Activated CD8-positive, alpha-beta T cell treated with anti-CD3 and anti-CD28 coated beads, Interleukin-2, amount 10 ng/mL, durations not matched to agents 7 days and 5 days (primary cell): ENCODE data around the gene GPC6. TPM values are rescaled to one million over a fixed set of nuclear protein-coding genes. Genes with fewer than 3 reads are reported as not detected.

Experiments
- ATAC-seq: fragments of 150-1000 bp; cut with Tn5 transposase; one replicate; pipeline ENCODE4 v1.10.0; 2021; ENCODE audit warnings: moderate library complexity
- CTCF ChIA-PET: fragments of 350-600 bp; sonication (Branson Sonifier 250); formaldehyde crosslinking; loops from one replicate; lab custom pipeline; 2021; ENCODE audit warnings: antibody characterized with exemption; lab: Charles Lee
- POLR2A ChIA-PET: fragments of 350-600 bp; sonication (Branson Sonifier 250); formaldehyde crosslinking; loops from one replicate; lab custom pipeline; 2021; ENCODE audit warnings: antibody characterized with exemption; lab: Charles Lee
- DNase-seq: peaks from one replicate; pipeline ENCODE4 v3.0.0-alpha.2; 2020
- H3K27ac Mint-ChIP-seq: one replicate; pipeline ENCODE4 v1.8.0; 2021; ENCODE audit warnings: mild to moderate bottlenecking, mixed read lengths
- H3K27me3 Mint-ChIP-seq: one replicate; pipeline ENCODE4 v1.8.0; 2021; ENCODE audit warnings: low read depth, mixed read lengths
- H3K36me3 Mint-ChIP-seq: one replicate; pipeline ENCODE4 v1.8.0; 2021; ENCODE audit warnings: low read depth, mixed read lengths
- H3K4me1 Mint-ChIP-seq: one replicate; pipeline ENCODE4 v1.8.0; 2021; ENCODE audit warnings: low read depth, mixed read lengths
- H3K4me3 Mint-ChIP-seq: one replicate; pipeline ENCODE4 v1.8.0; 2021; ENCODE audit warnings: mild to moderate bottlenecking, mixed read lengths
- H3K9me3 Mint-ChIP-seq: one replicate; pipeline ENCODE4 v1.8.0; 2022; ENCODE audit warnings: mixed read lengths; ENCODE audit not compliant: insufficient read depth
- total RNA-seq, 2 experiments: library from RNA; stranded (reverse); gene quantifications; one replicate each; pipeline ENCODE4 v1.2.3, GENCODE V29; 2021

The GPC6 gene
- total RNA-seq, 2 experiments from 2014 or later, result not detected

GRCh38 chr13:93878675-93879074 lies 652.1 kb downstream of the GPC6 start:
- Mint-ChIP-seq H3K27ac (no peak overlapping the region), H3K36me3 (no peaks in the 10 kb centered on the region), H3K4me3 (no peak overlapping the region), H3K27me3 (no peaks in the 10 kb centered on the region), H3K9me3 (no peaks in the 10 kb centered on the region), H3K4me1 (no peaks in the 10 kb centered on the region)
- DNase-seq, result no peak
- CTCF ChIA-PET, result no interaction called here
- ATAC-seq, result no peak
- POLR2A ChIA-PET, result no interaction called here

DNA sequence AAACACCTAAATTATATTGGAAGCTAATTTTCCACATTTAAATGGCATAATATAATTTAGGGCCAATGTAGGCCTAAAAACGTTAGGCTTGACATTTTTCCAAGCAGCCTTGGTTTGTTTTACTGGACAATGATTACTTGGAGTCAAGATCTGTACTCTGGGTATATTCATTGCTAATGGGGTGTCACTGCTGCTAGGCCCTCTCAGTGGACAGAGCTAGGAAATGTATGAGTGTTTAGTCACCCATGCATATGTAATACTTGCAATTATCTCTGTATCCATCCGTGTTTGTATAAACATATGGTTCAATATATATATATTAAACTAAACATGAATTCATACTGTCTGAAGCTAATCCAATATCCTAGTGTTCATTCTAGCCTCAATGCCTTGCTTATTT lies 654.8 kb downstream of the GPC6 start:
- Mint-ChIP-seq H3K4me1 (no peaks in the 10 kb centered on the region), H3K36me3 (no peaks in the 10 kb centered on the region), H3K27me3 (no peaks in the 10 kb centered on the region), H3K4me3 (no peak overlapping the region), H3K9me3 (no peaks in the 10 kb centered on the region), H3K27ac (no peak overlapping the region)
- ChIA-PET CTCF (no interaction called here), POLR2A (no interaction called here)
- DNase-seq, result no peak
- no peak for ATAC-seq

- H3K4me1 Mint-ChIP-seq, result no peaks in the 10 kb centered on the region
- no peaks in the 10 kb centered on the region for H3K9me3 Mint-ChIP-seq
- no peak for ATAC-seq
- no peak overlapping the region for H3K27ac Mint-ChIP-seq
- H3K27me3 Mint-ChIP-seq, result no peaks in the 10 kb centered on the region
- H3K36me3 Mint-ChIP-seq, result no peaks in the 10 kb centered on the region
- H3K4me3 Mint-ChIP-seq, result no peak overlapping the region
- no peak for DNase-seq
- ChIA-PET CTCF (no interaction called here), POLR2A (no interaction called here)
These were observed 655.6 kb downstream of the GPC6 start for GRCh38 chr13:93882086-93882651.

DNA sequence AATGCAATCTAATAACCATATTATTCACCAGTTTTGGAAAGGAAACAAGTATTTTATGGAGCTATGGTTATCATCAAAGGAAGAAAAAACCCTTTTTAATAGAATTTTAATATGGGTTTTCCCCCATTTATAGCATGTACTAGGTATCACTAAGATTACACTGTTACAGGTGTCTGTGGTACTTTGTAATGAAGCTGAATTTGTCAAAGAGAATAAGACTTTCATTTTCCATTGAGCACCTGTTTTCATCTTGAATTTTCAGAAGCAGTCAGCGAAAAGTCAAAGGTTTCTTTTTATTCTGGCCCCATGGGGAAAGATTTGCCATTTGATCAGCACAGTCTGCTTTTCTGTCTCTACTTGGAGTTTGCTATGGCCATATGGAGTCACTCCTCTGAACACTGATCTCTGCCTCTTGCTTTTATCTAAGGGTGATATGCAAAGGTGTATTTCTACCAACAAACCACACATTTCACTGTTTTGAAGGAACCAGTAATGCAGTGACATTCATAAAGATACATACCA lies 662.9 kb downstream of the GPC6 start:
- H3K36me3 Mint-ChIP-seq, result no peaks in the 10 kb centered on the region
- H3K9me3 Mint-ChIP-seq, result no peaks in the 10 kb centered on the region
- ChIA-PET CTCF (no interaction called here), POLR2A (no interaction called here)
- H3K27ac Mint-ChIP-seq, result no peak overlapping the region
- DNase-seq (no peak), ATAC-seq (no peak)
- H3K4me1 Mint-ChIP-seq, result no peaks in the 10 kb centered on the region
- no peak overlapping the region for H3K4me3 Mint-ChIP-seq
- no peaks in the 10 kb centered on the region for H3K27me3 Mint-ChIP-seq

DNA sequence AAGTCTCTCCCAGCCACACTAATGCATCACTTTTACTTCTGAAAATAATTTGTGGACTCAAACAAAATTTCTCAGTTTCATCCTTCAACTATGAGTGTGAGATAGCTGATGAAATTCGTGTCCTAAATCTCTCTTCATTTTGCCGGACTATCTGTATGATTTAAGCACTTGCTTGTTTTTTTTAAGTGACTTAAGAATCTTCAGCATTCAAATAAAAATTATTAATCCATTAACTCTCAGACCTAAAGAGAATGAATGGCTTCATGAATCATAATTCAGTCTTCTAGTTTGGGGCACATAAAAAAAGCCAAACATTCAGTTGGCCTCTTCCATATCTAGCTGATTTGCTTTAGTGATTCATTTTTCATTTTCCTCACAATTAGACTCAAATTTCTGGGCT lies 673.4 kb downstream of the GPC6 start:
- POLR2A ChIA-PET, result no interaction called here
- no peaks in the 10 kb centered on the region for H3K36me3 Mint-ChIP-seq
- no peak overlapping the region for H3K27ac Mint-ChIP-seq
- H3K4me1 Mint-ChIP-seq, result no peaks in the 10 kb centered on the region
- no peaks in the 10 kb centered on the region for H3K9me3 Mint-ChIP-seq
- no peak overlapping the region for H3K4me3 Mint-ChIP-seq
- H3K27me3 Mint-ChIP-seq, result no peaks in the 10 kb centered on the region
- CTCF ChIA-PET, result no interaction called here
- DNase-seq, result no peak
- no peak for ATAC-seq

DNA sequence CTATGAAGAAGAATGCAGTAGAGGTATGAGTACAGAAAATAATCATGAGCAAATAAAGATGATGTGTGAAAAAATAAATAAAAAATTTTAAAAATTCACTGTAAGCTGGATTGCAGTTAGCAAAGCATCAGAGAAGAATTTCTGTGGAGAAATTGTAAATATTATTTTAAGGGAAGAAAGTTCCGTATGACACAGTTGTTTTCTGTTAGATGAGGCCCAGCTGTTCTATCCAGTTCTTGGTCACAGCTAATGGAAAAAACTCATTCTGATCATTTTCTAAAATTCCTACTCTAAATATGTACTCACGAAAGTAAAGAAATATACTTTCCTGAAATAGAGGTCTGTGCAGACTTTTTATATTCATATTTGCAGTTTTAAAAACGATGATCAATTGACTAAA lies 674.1 kb downstream of the GPC6 start:
- no peaks in the 10 kb centered on the region for H3K36me3 Mint-ChIP-seq
- ATAC-seq (no peak), DNase-seq (no peak)
- no peak overlapping the region for H3K27ac Mint-ChIP-seq
- no peaks in the 10 kb centered on the region for H3K27me3 Mint-ChIP-seq
- no peaks in the 10 kb centered on the region for H3K4me1 Mint-ChIP-seq
- POLR2A ChIA-PET, result no interaction called here
- no peak overlapping the region for H3K4me3 Mint-ChIP-seq
- H3K9me3 Mint-ChIP-seq, result no peaks in the 10 kb centered on the region
- CTCF ChIA-PET, result no interaction called here

DNA sequence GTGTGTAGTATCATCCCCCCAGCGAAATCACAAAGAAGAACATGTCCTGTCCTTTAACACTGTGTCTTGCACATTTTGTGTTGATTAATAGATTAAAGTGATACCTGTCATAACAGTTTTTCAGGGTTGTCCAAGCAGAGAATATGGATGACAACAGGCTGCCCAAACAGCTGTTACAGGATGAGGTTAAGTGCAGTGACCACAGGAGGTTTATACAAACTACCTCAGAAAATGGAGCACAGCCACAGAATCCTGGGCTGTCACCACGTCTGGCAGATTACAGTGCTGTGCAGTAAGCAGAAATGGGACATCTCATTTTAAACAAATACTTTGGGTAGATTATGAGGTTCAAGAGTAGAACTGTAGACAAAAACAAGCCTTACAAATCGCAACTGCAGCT lies 677.3 kb downstream of the GPC6 start:
- no peak overlapping the region for H3K27ac Mint-ChIP-seq
- H3K4me3 Mint-ChIP-seq, result no peak overlapping the region
- H3K36me3 Mint-ChIP-seq, result no peaks in the 10 kb centered on the region
- POLR2A ChIA-PET, result no interaction called here
- no peaks in the 10 kb centered on the region for H3K4me1 Mint-ChIP-seq
- H3K27me3 Mint-ChIP-seq, result no peaks in the 10 kb centered on the region
- CTCF ChIA-PET, result no interaction called here
- DNase-seq (no peak), ATAC-seq (no peak)
- no peaks in the 10 kb centered on the region for H3K9me3 Mint-ChIP-seq

GRCh38 chr13:93915269-93915809 lies 688.7 kb downstream of the GPC6 start:
- H3K4me1 Mint-ChIP-seq, result no peaks in the 10 kb centered on the region
- DNase-seq (no peak), ATAC-seq (no peak)
- H3K36me3 Mint-ChIP-seq, result no peaks in the 10 kb centered on the region
- no peak overlapping the region for H3K4me3 Mint-ChIP-seq
- no peak overlapping the region for H3K27ac Mint-ChIP-seq
- H3K9me3 Mint-ChIP-seq, result no peaks in the 10 kb centered on the region
- CTCF ChIA-PET, result no interaction called here
- POLR2A ChIA-PET, result no interaction called here
- no peaks in the 10 kb centered on the region for H3K27me3 Mint-ChIP-seq

DNA sequence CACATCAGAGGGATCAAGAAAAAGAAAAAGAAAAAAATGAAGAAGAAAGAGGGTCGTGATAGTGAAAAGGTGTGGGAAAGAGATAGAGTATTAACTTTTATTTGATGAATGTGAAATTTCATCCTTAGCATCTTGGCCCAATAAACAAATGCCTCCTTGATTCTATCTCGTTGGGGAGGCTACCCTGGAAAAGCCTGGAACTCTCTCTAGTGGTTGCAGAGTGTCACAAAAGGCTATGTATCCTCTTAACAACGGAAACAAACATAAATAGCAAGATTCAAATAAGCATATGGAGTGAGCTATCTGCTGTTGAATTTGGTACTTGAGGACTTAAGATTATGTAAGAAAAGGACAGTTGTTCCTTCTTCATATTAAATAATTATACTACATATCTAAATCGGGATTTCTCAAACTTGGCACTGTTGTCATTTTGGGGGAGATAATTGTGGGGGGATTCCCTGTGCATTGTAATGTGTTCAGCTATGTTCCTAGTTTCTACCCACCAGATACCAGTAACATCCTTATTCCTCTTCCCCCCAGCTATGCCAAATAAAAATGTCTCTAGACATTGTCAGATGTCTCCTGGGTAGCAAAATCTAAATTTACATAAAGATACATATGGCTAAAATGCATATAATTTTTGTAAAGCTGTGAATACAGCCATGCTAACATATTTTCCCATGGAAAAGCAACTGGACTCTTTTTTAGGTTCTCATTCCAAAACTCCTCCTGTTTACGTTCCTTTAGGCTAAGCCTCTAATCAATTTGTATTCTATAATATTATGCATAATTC lies 695.7 kb downstream of the GPC6 start:
- no peaks in the 10 kb centered on the region for H3K9me3 Mint-ChIP-seq
- no peaks in the 10 kb centered on the region for H3K4me1 Mint-ChIP-seq
- no peaks in the 10 kb centered on the region for H3K27me3 Mint-ChIP-seq
- ATAC-seq (no peak), DNase-seq (no peak)
- H3K36me3 Mint-ChIP-seq, result no peaks in the 10 kb centered on the region
- POLR2A ChIA-PET, result no interaction called here
- no peak overlapping the region for H3K27ac Mint-ChIP-seq
- H3K4me3 Mint-ChIP-seq, result no peak overlapping the region
- CTCF ChIA-PET, result no interaction called here

DNA sequence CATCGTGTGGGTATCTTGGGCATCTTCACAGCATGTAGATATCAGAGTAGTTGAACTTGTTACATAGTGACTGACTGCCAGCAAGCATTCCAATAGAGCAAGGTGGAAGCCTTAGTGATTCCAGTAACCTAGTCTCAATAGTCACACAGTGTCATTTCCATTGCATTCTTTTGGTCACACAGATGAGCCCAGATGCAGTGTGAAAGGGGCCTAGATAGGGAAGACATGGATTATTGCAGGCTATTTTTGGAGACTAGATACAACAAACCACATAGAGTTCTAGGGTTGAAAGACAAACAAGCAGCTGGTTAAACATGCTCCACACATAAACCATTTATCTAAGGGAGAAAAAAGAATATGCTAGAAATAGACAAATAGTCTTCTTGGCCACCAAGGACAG lies 699.4 kb downstream of the GPC6 start:
- Mint-ChIP-seq H3K9me3 (peaks cover 4% of the 10 kb centered on the region), H3K4me3 (no peak overlapping the region), H3K36me3 (no peaks in the 10 kb centered on the region), H3K27ac (no peak overlapping the region), H3K27me3 (no peaks in the 10 kb centered on the region), H3K4me1 (no peaks in the 10 kb centered on the region)
- POLR2A ChIA-PET, result no interaction called here
- ATAC-seq (no peak), DNase-seq (no peak)
- CTCF ChIA-PET, result no interaction called here

DNA sequence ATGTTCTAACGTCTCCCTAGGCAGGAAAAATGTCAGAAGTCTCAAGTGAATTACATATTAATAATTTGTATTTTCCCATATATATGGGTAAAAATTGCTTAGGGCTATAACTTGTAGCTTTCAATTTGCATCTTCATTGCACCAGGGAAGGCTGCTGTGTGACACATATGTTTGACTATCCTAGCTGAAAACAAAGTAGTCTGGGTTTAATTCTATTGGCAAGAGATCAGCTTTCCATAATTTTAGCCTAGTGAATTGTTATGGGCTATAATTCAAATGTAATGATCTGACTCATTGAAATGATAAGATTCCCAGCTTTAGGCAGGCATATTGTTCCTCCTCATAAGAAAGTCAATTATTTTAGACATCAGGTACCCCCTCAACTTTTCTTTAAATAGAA lies 699.8 kb downstream of the GPC6 start:
- DNase-seq, result no peak
- no peaks in the 10 kb centered on the region for H3K27me3 Mint-ChIP-seq
- H3K4me1 Mint-ChIP-seq, result no peaks in the 10 kb centered on the region
- H3K9me3 Mint-ChIP-seq, result peaks cover 7% of the 10 kb centered on the region
- H3K27ac Mint-ChIP-seq, result no peak overlapping the region
- no peak for ATAC-seq
- ChIA-PET CTCF (no interaction called here), POLR2A (no interaction called here)
- H3K36me3 Mint-ChIP-seq, result no peaks in the 10 kb centered on the region
- no peak overlapping the region for H3K4me3 Mint-ChIP-seq

DNA sequence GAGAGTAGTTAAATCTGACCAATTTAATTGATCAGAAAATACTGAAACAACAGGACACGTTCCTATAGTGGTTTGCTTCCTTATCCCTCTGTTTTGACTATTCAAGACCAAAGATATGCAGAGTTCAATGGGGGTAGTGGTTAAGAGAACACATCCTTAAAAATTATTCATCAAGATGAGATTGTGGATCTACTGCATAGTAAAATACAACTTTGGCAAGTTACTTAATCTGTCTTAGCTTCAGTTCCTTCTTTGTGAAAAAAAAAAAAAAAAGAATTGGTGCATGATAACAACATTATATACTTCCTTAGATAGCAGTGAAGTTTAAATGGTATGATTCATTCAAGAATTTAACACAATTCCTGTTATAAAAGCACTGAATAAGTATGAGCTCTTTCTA lies 700.8 kb downstream of the GPC6 start:
- H3K27ac Mint-ChIP-seq, result no peak overlapping the region
- no peak for DNase-seq
- no peaks in the 10 kb centered on the region for H3K27me3 Mint-ChIP-seq
- H3K4me3 Mint-ChIP-seq, result no peak overlapping the region
- no peaks in the 10 kb centered on the region for H3K4me1 Mint-ChIP-seq
- H3K36me3 Mint-ChIP-seq, result no peaks in the 10 kb centered on the region
- POLR2A ChIA-PET, result no interaction called here
- CTCF ChIA-PET, result no interaction called here
- ATAC-seq, result no peak
- H3K9me3 Mint-ChIP-seq, result peaks cover 7% of the 10 kb centered on the region
